Measurements from ENCODE around the gene FAM229A. TPM values are rescaled to one million over a fixed set of nuclear protein-coding genes. Genes with fewer than 3 reads are reported as not detected.
"Not testable (repeated sequence)": the region's sequence is repeated elsewhere in the genome, so short reads cannot be mapped to it uniquely, and the experiment has no call there.

The FAM229A gene
- 3.5 and 5.5 TPM in 2 replicates for total RNA-seq

- no peak for DNase-seq (ENCODE audit: extremely low read depth, low read depth, low spot score)
Measured at GRCh38 chr1:32362474-32363313, at the start of gene FAM229A, which contains the start of gene TSSK3. TSS of gene FAM229A (minus strand) at chr1:32362485. CDS start at chr1:32362091, 394 bp downstream. TSS of gene TSSK3 (plus strand) at chr1:32362539. CDS start at chr1:32362702, 163 bp downstream.

- DNase-seq (ENCODE audit: extremely low read depth, low read depth, low spot score) = no peak
Measured at GRCh38 chr1:32411261-32411660, 49.0 kb upstream of the FAM229A start.

GRCh38 chr1:32406629-32407111 lies 44.4 kb upstream of the FAM229A start:
- DNase-seq (ENCODE audit: extremely low read depth, low read depth, low spot score) = no peak

GRCh38 chr1:32405672-32406467 lies 43.6 kb upstream of the FAM229A start:
- no peak for DNase-seq (ENCODE audit: extremely low read depth, low read depth, low spot score)

- no peak for DNase-seq (ENCODE audit: extremely low read depth, low read depth, low spot score)
Measured at GRCh38 chr1:32404946-32405345, 42.7 kb upstream of the FAM229A start.

- no peak for DNase-seq (ENCODE audit: extremely low read depth, low read depth, low spot score)
Measured at GRCh38 chr1:32400876-32401631, 38.8 kb upstream of the FAM229A start.

GRCh38 chr1:32399843-32400242 lies 37.6 kb upstream of the FAM229A start:
- no peak for DNase-seq (ENCODE audit: extremely low read depth, low read depth, low spot score)

- no peak for DNase-seq (ENCODE audit: extremely low read depth, low read depth, low spot score)
Measured at GRCh38 chr1:32398401-32398800, 36.1 kb upstream of the FAM229A start.

GRCh38 chr1:32396524-32396923 lies 34.2 kb upstream of the FAM229A start:
- DNase-seq (ENCODE audit: extremely low read depth, low read depth, low spot score) = not testable (repeated sequence)

- DNase-seq (ENCODE audit: extremely low read depth, low read depth, low spot score) = no peak
Measured at GRCh38 chr1:32394890-32395432, 32.7 kb upstream of the FAM229A start.

- DNase-seq (ENCODE audit: extremely low read depth, low read depth, low spot score) = peak; percentile 98
Measured at GRCh38 chr1:32394141-32394889, 32.0 kb upstream of the FAM229A start, which contains the start of gene BSDC1. TSS of gene BSDC1 (minus strand) at chr1:32394441. CDS start at chr1:32394414, 27 bp downstream.

- DNase-seq (ENCODE audit: extremely low read depth, low read depth, low spot score) = no peak
Measured at GRCh38 chr1:32393832-32394140, 31.5 kb upstream of the FAM229A start.

GRCh38 chr1:32393136-32393535 lies 30.9 kb upstream of the FAM229A start:
- DNase-seq (ENCODE audit: extremely low read depth, low read depth, low spot score) = no peak

GRCh38 chr1:32392325-32392724 lies 30.0 kb upstream of the FAM229A start:
- DNase-seq (ENCODE audit: extremely low read depth, low read depth, low spot score) = no peak

GRCh38 chr1:32390904-32391870 lies 28.9 kb upstream of the FAM229A start:
- no peak for DNase-seq (ENCODE audit: extremely low read depth, low read depth, low spot score)

- DNase-seq (ENCODE audit: extremely low read depth, low read depth, low spot score) = no peak
Measured at GRCh38 chr1:32388641-32389040, 26.4 kb upstream of the FAM229A start.

- no peak for DNase-seq (ENCODE audit: extremely low read depth, low read depth, low spot score)
Measured at GRCh38 chr1:32386676-32387392, 24.5 kb upstream of the FAM229A start.

GRCh38 chr1:32380057-32380456 lies 17.8 kb upstream of the FAM229A start:
- no peak for DNase-seq (ENCODE audit: extremely low read depth, low read depth, low spot score)
